SK-N-SH (cell line): ENCODE data around the gene OR8H3. TPM values are rescaled to one million over a fixed set of nuclear protein-coding genes. Genes with fewer than 3 reads are reported as not detected.

Source experiments
- CTCF ChIA-PET: fragments of 300-600, 350-600 bp; formaldehyde crosslinking; extraction: SDS; loops from one replicate; lab custom pipeline; 2021; lab: Yijun Ruan, JAX
- POLR2A ChIA-PET: fragments of 350-600 bp; sonication (Branson Sonifier 250); formaldehyde crosslinking; extraction: SDS; loops from one replicate; lab custom pipeline; 2020; ENCODE audit warnings: antibody characterized with exemption, inconsistent platforms; lab: Yijun Ruan, JAX
- DNase-seq: peaks from one replicate; pipeline ENCODE4 v3.0.0; 2012
- H2AFZ ChIP-seq: fragments of 200-600 bp; sonication (generic); 2 replicates; pipeline ENCODE4 v1.8.1; 2016; ENCODE audit warnings: antibody characterized with exemption, mild to moderate bottlenecking, low read depth
- H3F3A ChIP-seq: fragments of 200-600 bp; sonication (generic); replicated peaks from 2 replicates; pipeline ENCODE3; 2016; ENCODE audit warnings: antibody characterized with exemption, mild to moderate bottlenecking; ENCODE audit not compliant: insufficient read depth
- H3K27ac ChIP-seq, 2 experiments: fragments of 200-500 bp in 1 of 2; fragments of 200-600 bp in 1 of 2; sonication (Bioruptor generic) in 1 of 2; sonication (generic), shearing (Covaris generic) in 1 of 2; 2 replicates each; pipeline versions ENCODE4 v1.5.1 to v1.6.1; 2014 to 2016; ENCODE audit warnings: low read depth in 2 of 2, inconsistent platforms in 1 of 2, low read length in 1 of 2, mild to moderate bottlenecking in 1 of 2, mixed read lengths in 1 of 2
- H3K27me3 ChIP-seq: fragments of 200-600 bp; sonication (generic), shearing (Covaris generic); 2 replicates; pipeline ENCODE4 v1.6.1; 2016; ENCODE audit warnings: mixed run types; ENCODE audit not compliant: insufficient read depth
- H3K36me3 ChIP-seq, 2 experiments: fragments of 200-500 bp in 1 of 2; fragments of 200-600 bp in 1 of 2; sonication (Bioruptor generic) in 1 of 2; sonication (generic) in 1 of 2; replicated peaks in 1 of 2; 2 replicates each; pipeline versions ENCODE3 to v1.5.1; 2014 to 2016; ENCODE audit warnings: low read length in 1 of 2, mild to moderate bottlenecking in 1 of 2; ENCODE audit not compliant: insufficient read depth in 2 of 2, control insufficient read depth in 1 of 2
- H3K4me1 ChIP-seq, 2 experiments: fragments of 200-500 bp in 1 of 2; fragments of 200-600 bp in 1 of 2; sonication (Bioruptor generic) in 1 of 2; sonication (generic), shearing (Covaris generic) in 1 of 2; 2 replicates each; pipeline versions ENCODE4 v1.5.1 to v1.6.1; 2014 to 2016; ENCODE audit warnings: low read depth in 1 of 2, low read length in 1 of 2, mixed run types in 1 of 2; ENCODE audit not compliant: insufficient read depth in 2 of 2, control insufficient read depth in 1 of 2
- H3K4me2 ChIP-seq: fragments of 200-600 bp; sonication (generic), shearing (Covaris generic); 2 replicates; pipeline ENCODE4 v1.6.1; 2017; ENCODE audit warnings: mixed run types
- H3K4me3 ChIP-seq, 2 experiments: fragments of 200-500 bp in 1 of 2; fragments of 200-600 bp in 1 of 2; sonication (Bioruptor generic) in 1 of 2; sonication (generic), shearing (Covaris generic) in 1 of 2; 2 replicates each; pipeline versions ENCODE4 v1.5.1 to v1.8.1; 2014 to 2016; ENCODE audit warnings: low read depth in 2 of 2, inconsistent platforms in 1 of 2, low read length in 1 of 2, mild to moderate bottlenecking in 1 of 2, mixed read lengths in 1 of 2, moderate library complexity in 1 of 2
- H3K79me2 ChIP-seq: fragments of 200-600 bp; sonication (generic); 2 replicates; pipeline ENCODE4 v1.8.1; 2017; ENCODE audit warnings: mild to moderate bottlenecking; ENCODE audit not compliant: insufficient read depth
- H3K9ac ChIP-seq: fragments of 200-600 bp; sonication (generic); 2 replicates; pipeline ENCODE4 v1.6.1; 2017; ENCODE audit warnings: mixed run types
- H3K9me2 ChIP-seq: fragments of 200-600 bp; sonication (generic); 2 replicates; pipeline ENCODE4 v1.6.1; 2017; ENCODE audit warnings: mixed run types
- H3K9me3 ChIP-seq: fragments of 200-600 bp; sonication (generic); 2 replicates; pipeline ENCODE4 v1.6.1; 2017; ENCODE audit warnings: mixed run types, mild to moderate bottlenecking, moderate library complexity
- H4K20me1 ChIP-seq: fragments of 200-600 bp; sonication (generic); 2 replicates; pipeline ENCODE4 v1.6.1; 2017; ENCODE audit warnings: mild to moderate bottlenecking, mixed run types; ENCODE audit not compliant: insufficient read depth
- CHD2 ChIP-seq: fragments of 150-350 bp; IDR thresholded peaks from 2 replicates; pipeline ENCODE4 v1.6.1; 2018; ENCODE audit warnings: low read length; ENCODE audit not compliant: partially characterized antibody
- EP300 ChIP-seq, 2 experiments: IDR thresholded peaks; 2 replicates each; pipeline versions ENCODE4 v1.4.0 to v1.6.1; 2012; ENCODE audit warnings: borderline replicate concordance in 1 of 2, low read depth in 1 of 2, low read length in 1 of 2
- EZH2phosphoT487 ChIP-seq: fragments of 200-600 bp; sonication (generic); IDR thresholded peaks from 2 replicates; pipeline ENCODE4 v1.6.1; 2017; ENCODE audit warnings: low read depth, mixed run types, mild to moderate bottlenecking, antibody characterized with exemption, moderate library complexity, borderline replicate concordance
- GABPA ChIP-seq: IDR thresholded peaks from 2 replicates; pipeline ENCODE4 v1.4.0; 2012; ENCODE audit warnings: low read depth, mild to moderate bottlenecking
- MXI1 ChIP-seq: IDR thresholded peaks from 2 replicates; pipeline ENCODE4 v1.6.1; 2012; ENCODE audit warnings: mild to moderate bottlenecking, low read depth, low read length, improper control_type of control experiment
- PBX3 ChIP-seq: IDR thresholded peaks from 2 replicates; pipeline ENCODE4; 2012
- POLR2AphosphoS5 ChIP-seq: IDR thresholded peaks from 2 replicates; pipeline ENCODE4 v1.6.1; 2012; ENCODE audit warnings: low read depth, low read length
- RCOR1 ChIP-seq: fragments of 150-350 bp; IDR thresholded peaks from 2 replicates; pipeline ENCODE4 v1.6.1; 2017; ENCODE audit warnings: antibody characterized with exemption, low read length
- SIN3A ChIP-seq: IDR thresholded peaks from 2 replicates; pipeline ENCODE4 v1.6.1; 2012; ENCODE audit warnings: low read depth, mild to moderate bottlenecking, low read length, moderate library complexity, borderline replicate concordance
- SMC3 ChIP-seq: IDR thresholded peaks from 2 replicates; pipeline ENCODE4 v1.6.1; 2012; ENCODE audit warnings: low read depth, low read length, improper control_type of control experiment
- TCF12 ChIP-seq: IDR thresholded peaks from 2 replicates; pipeline ENCODE4 v1.4.0; 2012
- TEAD4 ChIP-seq: IDR thresholded peaks from 2 replicates; pipeline ENCODE4 v1.4.0; 2012; ENCODE audit warnings: mild to moderate bottlenecking, borderline replicate concordance; ENCODE audit not compliant: insufficient read depth
- USF1 ChIP-seq: IDR thresholded peaks from 2 replicates; pipeline ENCODE4 v1.4.0; 2012; ENCODE audit warnings: low read depth, borderline replicate concordance
- ZBTB33 ChIP-seq: IDR thresholded peaks from 2 replicates; pipeline ENCODE4 v1.4.0; 2012; ENCODE audit warnings: low read depth, borderline replicate concordance
- WGBS: methylation state at CpG from one replicate; pipeline ENCODE4 v1.1.6; 2017; ENCODE audit warnings: low lambda C conversion rate; 5-methylcytosine and 5-hydroxymethylcytosine counted together
- polyA plus RNA-seq, 3 experiments: library from polyadenylated mRNA; depleted of rRNA; stranded (reverse); fragments of >200 nt; gene quantifications; 2 replicates each; pipeline ENCODE4 v1.2.3, GENCODE V29; 2012

OR8H3 gene
- polyA plus RNA-seq, 1 of the 3 experiments (the other 2 are of a cell fraction): not detected

GRCh38 chr11:56160217-56160616 is 38.0 kb downstream of the OR8H3 start, which contains the start of gene OR8K5:
TSS of gene OR8K5 (minus strand) at chr11:56160317. CDS start at chr11:56160317, 0 bp downstream.
- no peak within 1 kb of the TSS for H3K9ac ChIP-seq
- CTCF ChIA-PET: no interaction called here
- no peak within 1 kb of the TSS for H3K4me3 ChIP-seq
- H3F3A ChIP-seq: no peaks in the 10 kb centered on the region
- no peak within 1 kb of the TSS for H3K4me2 ChIP-seq
- H3K4me1 ChIP-seq: no peaks in the 10 kb centered on the region
- no peaks in the 10 kb centered on the region for H3K9me3 ChIP-seq
- POLR2A ChIA-PET: no interaction called here
- H3K27ac ChIP-seq: no peak within 1 kb of the TSS
- WGBS: under 1% methylated on average over 3 of the region's 3 CpGs
- H3K9me2 ChIP-seq: no peaks in the 10 kb centered on the region
- DNase-seq: no peak
- no peaks in the 10 kb centered on the region for H3K79me2 ChIP-seq
- no peaks in the 10 kb centered on the region for H3K36me3 ChIP-seq
- H3K27me3 ChIP-seq: no peaks in the 10 kb centered on the region
- TF ChIP-seq USF1: no peak
- no peak for TF ChIP-seq POLR2AphosphoS5
- TF ChIP-seq PBX3: no peak
- TF ChIP-seq TEAD4: no peak
- TF ChIP-seq EZH2phosphoT487: no peak
- TF ChIP-seq TCF12: no peak
- no peak for TF ChIP-seq MXI1
- TF ChIP-seq SMC3: no peak
- TF ChIP-seq GABPA: no peak
- no peak for TF ChIP-seq ZBTB33
- no peak for TF ChIP-seq CHD2
- TF ChIP-seq EP300 (IDR thresholded peaks at IDR 0.05; ENCODE audit: borderline replicate concordance in 1 of 2, low read depth in 1 of 2, low read length in 1 of 2): no peak
- H4K20me1 ChIP-seq: no peaks in the 10 kb centered on the region
- no peak within 1 kb of the TSS for H2AFZ ChIP-seq

- no peaks in the 10 kb centered on the region for H3K4me1 ChIP-seq
- no peak overlapping the region for H3K27ac ChIP-seq
- ChIA-PET POLR2A (no interaction called here), CTCF (no interaction called here)
- H3K9ac ChIP-seq: no peak overlapping the region
- H2AFZ ChIP-seq: no peak overlapping the region
- H3K4me3 ChIP-seq: no peak overlapping the region
- no peaks in the 10 kb centered on the region for H3K27me3 ChIP-seq
- no peaks in the 10 kb centered on the region for H3K9me2 ChIP-seq
- no peak overlapping the region for H3K4me2 ChIP-seq
- DNase-seq: no peak
- no peaks in the 10 kb centered on the region for H3F3A ChIP-seq
- WGBS: 22% methylated on average over 3 of the region's 3 CpGs
- H4K20me1 ChIP-seq: no peaks in the 10 kb centered on the region
- H3K79me2 ChIP-seq: no peaks in the 10 kb centered on the region
- no peaks in the 10 kb centered on the region for H3K36me3 ChIP-seq
- TF ChIP-seq POLR2AphosphoS5 (no peak), SIN3A (no peak), EP300 (IDR thresholded peaks at IDR 0.05; ENCODE audit: borderline replicate concordance in 1 of 2, low read depth in 1 of 2, low read length in 1 of 2) (no peak), RCOR1 (no peak)
- H3K9me3 ChIP-seq: no peaks in the 10 kb centered on the region
Measured at GRCh38 chr11:56163804-56164203, 41.6 kb downstream of the OR8H3 start.
